IMR-90 (cell line): Measurements from ENCODE around the gene MMD. TPM values are rescaled to one million over a fixed set of nuclear protein-coding genes. Genes with fewer than 3 reads are reported as not detected.

Experiments
- ATAC-seq: fragments of 200-7000 bp; cut with Tn5 transposase; 2 replicates; pipeline ENCODE4 v1.9.1; 2020; ENCODE audit warnings: low read depth, mild to moderate bottlenecking, moderate library complexity
- BruUV-seq: library from RNA; stranded (reverse); fragments of 400-500 nt; replicated peaks from 2 replicates; lab custom pipeline; 2021; lab: Mats Ljungman, UMichigan
- CTCF ChIA-PET: fragments of 300-600 bp; formaldehyde crosslinking; extraction: SDS; loops from one replicate; lab custom pipeline; 2021; ENCODE audit warnings: antibody characterized with exemption; lab: Yijun Ruan, JAX
- POLR2A ChIA-PET: fragments of 300-600 bp; sonication (Branson Sonifier 250); formaldehyde crosslinking; loops from one replicate; lab custom pipeline; 2022; ENCODE audit warnings: antibody characterized with exemption; ENCODE audit not compliant: unreplicated experiment; lab: Charles Lee
- DNase-seq: peaks from one replicate; pipeline ENCODE4 v3.0.0; 2013
- H2AFZ ChIP-seq: replicated peaks from 2 replicates; pipeline ENCODE3; 2013; ENCODE audit warnings: low read length, mild to moderate bottlenecking; ENCODE audit not compliant: poor library complexity
- H2AK5ac ChIP-seq: 2 replicates; pipeline ENCODE4 v1.6.1; 2013; ENCODE audit warnings: low read depth, low read length, inconsistent platforms
- H2AK9ac ChIP-seq: replicated peaks from 2 replicates; pipeline ENCODE3; 2013; ENCODE audit warnings: mild to moderate bottlenecking, low read depth, low read length, moderate library complexity; ENCODE audit not compliant: poor library complexity
- H2BK120ac ChIP-seq: 2 replicates; pipeline ENCODE4 v1.6.1; 2013; ENCODE audit warnings: low read depth, low read length, inconsistent platforms
- H2BK15ac ChIP-seq: 3 replicates; pipeline ENCODE4 v1.6.1; 2013; ENCODE audit warnings: low read depth, low read length, inconsistent platforms
- H2BK20ac ChIP-seq: 2 replicates; pipeline ENCODE4 v1.6.1; 2013; ENCODE audit warnings: low read depth, mild to moderate bottlenecking, inconsistent platforms, low read length, moderate library complexity
- H2BK5ac ChIP-seq: 2 replicates; pipeline ENCODE4 v1.6.1; 2013; ENCODE audit warnings: mild to moderate bottlenecking, low read depth, low read length, inconsistent platforms; ENCODE audit not compliant: poor library complexity, severe bottlenecking
- H3K14ac ChIP-seq: replicated peaks from 2 replicates; pipeline ENCODE4 v1.6.1; 2013; ENCODE audit warnings: low read depth, low read length, inconsistent platforms
- H3K18ac ChIP-seq: 2 replicates; pipeline ENCODE4 v1.6.1; 2013; ENCODE audit warnings: low read depth, low read length, control low read depth
- H3K23ac ChIP-seq: 2 replicates; pipeline ENCODE4 v1.6.1; 2013; ENCODE audit warnings: low read depth, low read length, inconsistent platforms
- H3K27ac ChIP-seq: 2 replicates; pipeline ENCODE4 v1.5.1; 2013; ENCODE audit warnings: mild to moderate bottlenecking, control low read depth, low read length; ENCODE audit not compliant: insufficient read depth
- H3K27me3 ChIP-seq: 2 replicates; pipeline ENCODE4 v1.6.1; 2013; ENCODE audit warnings: low read length; ENCODE audit not compliant: control insufficient read depth, insufficient read depth
- H3K36me3 ChIP-seq: 2 replicates; pipeline ENCODE4 v1.6.1; 2013; ENCODE audit warnings: low read length, mixed read lengths; ENCODE audit not compliant: control insufficient read depth, insufficient read depth
- H3K4ac ChIP-seq: 2 replicates; pipeline ENCODE4 v1.6.1; 2013; ENCODE audit warnings: low read depth, low read length, inconsistent platforms
- H3K4me1 ChIP-seq: 2 replicates; pipeline ENCODE4 v1.6.1; 2013; ENCODE audit warnings: low read length, mixed read lengths; ENCODE audit not compliant: control insufficient read depth, insufficient read depth
- H3K4me2 ChIP-seq: 2 replicates; pipeline ENCODE4 v1.6.1; 2013; ENCODE audit warnings: low read depth, mild to moderate bottlenecking, control low read depth, low read length, moderate library complexity
- H3K4me3 ChIP-seq: 2 replicates; pipeline ENCODE4 v1.5.1; 2013; ENCODE audit warnings: low read depth, mild to moderate bottlenecking, control low read depth, low read length, moderate library complexity; ENCODE audit not compliant: insufficient read depth
- H3K56ac ChIP-seq: 2 replicates; pipeline ENCODE4 v1.6.1; 2013; ENCODE audit warnings: low read length, inconsistent platforms; ENCODE audit not compliant: insufficient read depth; ENCODE audit errors: extremely low read depth
- H3K79me1 ChIP-seq, 2 experiments: 2 replicates each; pipeline ENCODE4 v1.6.1; 2013; ENCODE audit warnings: low read length in 2 of 2, inconsistent platforms in 1 of 2, low read depth in 1 of 2
- H3K9ac ChIP-seq: 2 replicates; pipeline ENCODE4 v1.6.1; 2013; ENCODE audit warnings: low read depth, low read length, control low read depth
- H3K9me1 ChIP-seq: 2 replicates; pipeline ENCODE4 v1.6.1; 2013; ENCODE audit warnings: low read length, inconsistent platforms; ENCODE audit not compliant: insufficient read depth
- H3K9me3 ChIP-seq: 2 replicates; pipeline ENCODE4 v1.6.1; 2013; ENCODE audit warnings: low read length; ENCODE audit not compliant: control insufficient read depth, insufficient read depth
- H4K20me1 ChIP-seq: 2 replicates; pipeline ENCODE4 v1.6.1; 2013; ENCODE audit warnings: low read length, inconsistent platforms; ENCODE audit not compliant: insufficient read depth
- H4K5ac ChIP-seq: 2 replicates; pipeline ENCODE4 v1.6.1; 2013; ENCODE audit warnings: mild to moderate bottlenecking, low read depth, low read length, control low read depth
- H4K8ac ChIP-seq, 2 experiments: 2 replicates each; pipeline ENCODE4 v1.6.1; 2013; ENCODE audit warnings: low read depth in 2 of 2, low read length in 2 of 2, control low read depth in 1 of 2, inconsistent platforms in 1 of 2
- H4K91ac ChIP-seq: 2 replicates; pipeline ENCODE4 v1.6.1; 2013; ENCODE audit warnings: low read depth, low read length, inconsistent platforms; ENCODE audit not compliant: insufficient read depth
- CEBPB ChIP-seq: IDR thresholded peaks from 2 replicates; pipeline ENCODE4 v1.6.1; 2012; ENCODE audit warnings: low read depth, low read length, improper control_type of control experiment
- MAFK ChIP-seq: IDR thresholded peaks from 2 replicates; pipeline ENCODE4 v1.6.1; 2012; ENCODE audit warnings: low read depth, low read length, improper control_type of control experiment
- WGBS, 2 experiments: methylation state at CpG; one replicate each; pipeline versions ENCODE4 v1.1.5 to v1.1.7; 2013; ENCODE audit warnings: missing lambda C conversion rate in 2 of 2; ENCODE audit not compliant: insufficient read length in 1 of 2; ENCODE audit errors: extremely low coverage in 2 of 2; 5-methylcytosine and 5-hydroxymethylcytosine counted together
- dilution Hi-C: fragments of 300-500 bp; cut with HindIII; formaldehyde crosslinking; loops from one replicate; pipeline ENCODE4 v1.14.3; 2018; ENCODE audit warnings: low sequenced_read_pairs; ENCODE audit not compliant: unreplicated experiment
- in situ Hi-C: fragments of 300-500 bp; cut with MboI; formaldehyde crosslinking; loops from 3 replicates; pipeline ENCODE4 v1.14.3; 2019; ENCODE audit warnings: low sequenced_read_pairs, inconsistent platforms, mixed read lengths
- intact Hi-C: fragments of 100-400 bp; cut with micrococcal nuclease; formaldehyde crosslinking; loops from 2 replicates; pipeline ENCODE4 v1.10.0; 2022
- polyA plus RNA-seq, 3 experiments: library from polyadenylated mRNA; depleted of rRNA; stranded (reverse); fragments of >200 nt; gene quantifications; 2 replicates each; pipeline ENCODE4 v1.2.3, GENCODE V29; 2012; ENCODE audit warnings: low replicate concordance in 1 of 3
- total RNA-seq: library from RNA; depleted of rRNA; stranded (reverse); fragments of >200 nt; gene quantifications from 2 replicates; pipeline ENCODE4 v1.2.3, GENCODE V29; 2012
- TF ChIP-seq, protein P1 (sequence below): fragments of 150-350 bp; IDR thresholded peaks from 2 replicates; pipeline ENCODE4 v1.6.1; 2016; ENCODE audit warnings: low read depth, mild to moderate bottlenecking, low read length, moderate library complexity, borderline replicate concordance

MMD gene
- total and polyA plus RNA-seq, 2 of the 4 experiments (the other 2 are of a cell fraction), result 6.3 to 7.0 TPM

DNA sequence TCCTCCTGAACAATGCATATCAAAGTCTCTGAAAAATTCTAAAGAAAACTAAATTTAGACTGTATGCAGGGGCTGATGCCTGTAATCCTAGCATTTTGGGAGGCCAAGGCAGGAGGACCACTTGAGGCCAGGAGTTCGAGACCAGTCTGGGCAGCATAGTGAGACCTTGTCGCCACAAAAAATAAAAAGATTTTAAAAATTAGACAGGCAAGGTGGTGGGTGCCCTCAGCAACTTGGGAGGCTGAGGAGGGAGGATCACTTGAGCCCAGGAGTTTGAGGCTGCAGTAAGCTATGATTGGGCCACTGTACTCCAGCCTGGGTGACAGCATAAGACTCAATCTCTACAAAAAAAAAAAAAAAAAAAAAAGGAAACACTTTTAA, 30.1 kb upstream of the MMD start:
- Histone ChIP-seq H3K56ac (no peak overlapping the region), H4K5ac (peak overlapping the region; percentile 77; the same call in 1 of the 2 replicates), H3K9me1 (peaks cover 19% of the 10 kb centered on the region), H2BK15ac (no peak overlapping the region), H3K4me2 (no peak overlapping the region; the same call in 1 of the 2 replicates), H4K91ac (peak overlapping the region; percentile 38; the same call in 1 of the 2 replicates), H3K27me3 (no peaks in the 10 kb centered on the region), H3K4me3 (no peak overlapping the region), H2BK5ac (peak overlapping the region; percentile 90), H3K9me3 (no peaks in the 10 kb centered on the region), H2AK9ac (no peak overlapping the region), H3K18ac (peak overlapping the region; percentile 85), H3K14ac (no peak overlapping the region), H2BK20ac (0 out of 2 replicates have a peak overlapping the region, but pooled peaks have one; percentile 16), H4K20me1 (no peaks in the 10 kb centered on the region), H2AK5ac (peak overlapping the region; percentile 35), H2BK120ac (peak overlapping the region; percentile 54; the same call in 1 of the 2 replicates), H3K27ac (peak overlapping the region; percentile 97), H3K79me1 (no peaks in the 10 kb centered on the region), H4K8ac (peak overlapping the region in 1 of 2 experiments; percentile 38; a peak in 2 of 4 replicates), H3K36me3 (no peaks in the 10 kb centered on the region), H3K4ac (peak overlapping the region; percentile 58), H3K9ac (no peak overlapping the region), H2AFZ (no peak overlapping the region), H3K4me1 (peaks cover 27% of the 10 kb centered on the region), H3K23ac (peak overlapping the region; percentile 29; the same call in 1 of the 2 replicates)
- BruUV-seq, result no TSS peak
- TF ChIP-seq MAFK (no peak), CEBPB (no peak)
- TF ChIP-seq, protein P1, sequence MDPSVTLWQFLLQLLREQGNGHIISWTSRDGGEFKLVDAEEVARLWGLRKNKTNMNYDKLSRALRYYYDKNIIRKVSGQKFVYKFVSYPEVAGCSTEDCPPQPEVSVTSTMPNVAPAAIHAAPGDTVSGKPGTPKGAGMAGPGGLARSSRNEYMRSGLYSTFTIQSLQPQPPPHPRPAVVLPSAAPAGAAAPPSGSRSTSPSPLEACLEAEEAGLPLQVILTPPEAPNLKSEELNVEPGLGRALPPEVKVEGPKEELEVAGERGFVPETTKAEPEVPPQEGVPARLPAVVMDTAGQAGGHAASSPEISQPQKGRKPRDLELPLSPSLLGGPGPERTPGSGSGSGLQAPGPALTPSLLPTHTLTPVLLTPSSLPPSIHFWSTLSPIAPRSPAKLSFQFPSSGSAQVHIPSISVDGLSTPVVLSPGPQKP, result no peak
- CTCF ChIA-PET, result interaction anchor here (0.8 to 1.5 kb wide), 2 partner anchors 16 to 63 kb away, joined by 3 read pairs; no protein-coding TSS in a partner anchor
- WGBS, 2 experiments, result no CpG with 5 or more reads among the region's 2 CpGs
- dilution Hi-C loops, result no loop called here
- in situ Hi-C loops, result no loop called here
- POLR2A ChIA-PET, result no interaction called here
- intact Hi-C loops, result loop anchor here (2.0 kb wide), 2 partner anchors 15 to 31 kb away; partner anchors contain the start of gene MMD
- no peak for DNase-seq
- no peak for ATAC-seq
